HUDEP-2 (cell line): Measurements from ENCODE around the gene CRB2.
A peak's percentile ranks its signal among the peaks of the same experiment; 100 is the strongest.

Experiments used
- DNase-seq, 76 experiments: peaks; one replicate each; lab custom pipeline; 2025; ENCODE audit not compliant: unreplicated experiment in 76 of 76; lab: John Stamatoyannopoulos, UW

CRB2 gene

GRCh38 chr9:123346826-123347225 is 9.2 kb upstream of the CRB2 start:
- DNase-seq = no peak

GRCh38 chr9:123347289-123348060 is 8.5 kb upstream of the CRB2 start:
- DNase-seq = no peak

- DNase-seq = no peak
These were observed 7.5 kb upstream of the CRB2 start for GRCh38 chr9:123348317-123348992.

DNA sequence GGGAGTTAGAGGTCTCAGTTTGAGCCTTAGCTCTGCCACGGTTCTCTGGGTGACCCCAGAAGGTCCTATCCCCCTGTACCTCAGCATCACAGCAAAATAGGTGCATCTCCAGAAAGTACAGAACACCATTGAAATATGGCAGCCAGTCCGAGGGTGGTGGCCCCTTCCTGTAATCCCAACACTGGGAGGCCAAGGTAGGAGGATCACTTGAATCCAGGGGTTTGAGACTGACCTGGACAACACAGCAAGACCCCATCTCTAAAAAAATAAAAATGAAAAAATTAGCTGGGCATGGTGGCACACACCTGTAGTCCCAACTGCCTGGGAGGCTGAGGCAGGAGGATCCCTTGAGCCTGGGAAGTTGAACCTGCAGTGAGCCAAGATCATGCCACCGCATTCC is 7.0 kb upstream of the CRB2 start:
- no peak for DNase-seq

DNA sequence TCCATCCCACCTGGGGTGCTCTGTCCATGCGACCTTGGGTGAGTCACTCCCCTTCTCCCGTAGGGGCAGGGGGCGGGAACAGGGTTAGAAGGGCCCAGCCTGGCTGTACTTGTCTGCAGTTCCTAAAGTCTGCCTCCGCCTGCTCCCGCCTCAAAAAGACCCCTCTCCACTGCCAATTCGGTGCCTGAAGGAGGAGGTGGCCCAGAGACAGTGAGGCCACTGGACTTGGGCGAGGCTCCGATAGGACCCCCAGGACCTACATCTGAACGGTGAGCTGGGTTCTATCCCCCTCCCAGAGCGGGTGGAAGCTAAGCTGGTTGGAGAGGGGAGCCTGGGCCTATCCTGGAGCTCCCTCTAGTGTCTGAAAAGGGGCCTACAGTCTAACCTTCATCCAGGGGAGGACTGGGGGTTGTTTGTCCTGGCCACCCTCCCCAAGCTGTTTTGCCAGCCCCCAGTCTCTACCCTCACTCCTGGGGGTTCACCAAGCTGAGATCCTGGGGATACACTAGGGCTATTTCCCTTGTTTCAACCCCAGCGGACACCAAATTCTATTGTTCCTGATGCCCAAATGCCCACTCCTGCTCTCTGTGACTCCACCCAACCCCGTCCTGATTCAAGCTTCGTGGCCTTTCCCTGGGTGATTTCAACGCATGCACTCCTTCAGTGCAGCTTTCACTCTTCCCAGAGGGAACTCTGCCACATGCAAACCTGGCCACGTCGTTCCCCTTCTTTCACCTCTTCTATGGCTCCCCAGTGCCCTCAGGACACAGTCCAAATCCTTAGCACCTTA is 6.1 kb upstream of the CRB2 start:
- DNase-seq = peak in 49 of 76 experiments; percentile 11 to 76 (median 45)

DNA sequence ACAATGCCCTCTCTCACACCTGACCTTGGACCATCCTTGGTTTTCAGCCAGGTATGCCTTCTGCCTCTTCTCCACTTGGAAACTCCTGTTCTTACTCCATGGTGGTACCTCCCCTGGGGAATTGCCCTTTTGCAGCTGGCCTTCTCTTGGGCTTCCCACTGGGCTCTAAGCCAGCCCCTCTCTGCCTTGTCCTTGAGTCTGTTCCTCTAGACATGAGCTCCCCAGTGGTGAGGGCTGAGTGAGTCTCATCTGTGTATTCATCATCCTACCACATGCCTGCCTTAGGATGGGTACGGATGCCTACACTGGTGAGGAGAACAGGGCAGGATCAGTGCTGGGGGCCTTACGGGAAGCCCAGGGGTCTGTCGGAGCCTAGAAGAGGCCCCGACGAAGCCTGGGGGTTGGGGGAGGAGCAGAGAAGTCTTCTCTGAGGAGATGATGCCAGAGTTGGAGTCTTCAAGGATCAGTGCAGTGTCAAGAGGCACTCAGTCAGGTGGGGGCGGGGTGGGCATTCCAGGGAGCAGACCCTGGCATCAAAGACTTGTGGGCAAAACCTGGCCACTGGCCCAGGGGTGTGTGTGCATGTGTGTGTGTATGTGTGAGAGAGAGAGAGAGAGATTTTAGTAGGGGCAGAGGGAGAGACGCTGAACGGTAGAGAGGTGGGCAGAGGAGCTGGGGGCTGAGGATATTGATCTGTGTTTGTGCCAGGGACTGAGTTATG is 5.2 kb upstream of the CRB2 start:
- DNase-seq = no peak

DNA sequence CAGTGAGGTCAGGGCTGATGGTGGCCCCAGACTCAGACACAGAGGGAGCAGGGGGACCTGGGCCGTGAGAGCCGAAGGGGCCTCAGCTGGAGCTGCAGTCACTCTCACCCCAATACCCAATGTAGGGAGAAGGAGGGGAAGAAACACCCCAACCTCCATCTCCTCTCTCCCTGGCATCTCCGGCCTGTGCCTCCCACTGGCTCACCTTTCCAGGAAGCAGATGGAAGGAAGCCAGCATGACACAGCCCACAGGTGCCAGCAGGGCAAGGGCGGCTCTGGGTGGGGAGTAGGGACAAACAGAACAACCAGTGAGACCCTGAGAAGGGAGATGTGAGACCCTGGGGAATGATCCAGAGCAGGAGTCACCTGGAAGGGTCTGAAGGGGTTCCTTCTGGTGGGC is 3.0 kb upstream of the CRB2 start:
- DNase-seq = no peak

GRCh38 chr9:123353984-123354591 is 1.9 kb upstream of the CRB2 start:
- peak in 63 of 76 experiments; percentile 5 to 80 (median 57) for DNase-seq

DNA sequence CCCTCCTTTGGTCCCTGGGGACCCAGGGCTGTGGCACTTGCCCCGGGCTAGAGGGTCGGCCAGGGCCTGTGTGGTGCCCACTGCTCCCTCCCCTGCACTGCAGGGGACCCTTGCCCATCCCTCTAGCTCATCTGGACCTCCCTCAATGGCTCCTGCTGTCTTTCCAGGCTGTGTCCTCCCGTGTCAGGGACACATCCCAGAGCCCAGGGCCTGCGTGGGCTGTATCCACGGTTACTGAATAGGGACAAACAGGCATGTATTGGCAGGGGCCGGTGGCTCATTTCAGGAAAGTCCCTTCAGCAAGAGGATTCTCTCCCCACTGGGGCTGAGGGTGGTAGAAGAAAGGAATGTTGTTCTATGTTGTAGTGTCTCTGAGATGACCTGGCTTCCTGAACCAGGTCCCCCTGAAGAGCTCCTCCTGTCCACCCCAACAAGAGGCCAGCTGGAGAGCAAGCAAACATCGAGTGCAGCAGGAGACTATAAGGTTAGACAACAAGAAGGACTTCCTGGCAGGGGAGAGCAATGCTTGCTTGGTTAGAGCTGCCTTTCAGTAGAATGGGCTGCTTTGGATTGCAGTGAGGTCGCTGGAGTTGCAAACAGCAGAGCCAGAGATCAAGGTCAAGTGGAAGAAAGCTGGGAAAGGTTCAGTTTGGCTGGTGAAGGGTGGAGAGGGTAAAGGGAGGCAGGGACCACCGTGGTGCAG is 1.0 kb upstream of the CRB2 start:
- no peak for DNase-seq

DNA sequence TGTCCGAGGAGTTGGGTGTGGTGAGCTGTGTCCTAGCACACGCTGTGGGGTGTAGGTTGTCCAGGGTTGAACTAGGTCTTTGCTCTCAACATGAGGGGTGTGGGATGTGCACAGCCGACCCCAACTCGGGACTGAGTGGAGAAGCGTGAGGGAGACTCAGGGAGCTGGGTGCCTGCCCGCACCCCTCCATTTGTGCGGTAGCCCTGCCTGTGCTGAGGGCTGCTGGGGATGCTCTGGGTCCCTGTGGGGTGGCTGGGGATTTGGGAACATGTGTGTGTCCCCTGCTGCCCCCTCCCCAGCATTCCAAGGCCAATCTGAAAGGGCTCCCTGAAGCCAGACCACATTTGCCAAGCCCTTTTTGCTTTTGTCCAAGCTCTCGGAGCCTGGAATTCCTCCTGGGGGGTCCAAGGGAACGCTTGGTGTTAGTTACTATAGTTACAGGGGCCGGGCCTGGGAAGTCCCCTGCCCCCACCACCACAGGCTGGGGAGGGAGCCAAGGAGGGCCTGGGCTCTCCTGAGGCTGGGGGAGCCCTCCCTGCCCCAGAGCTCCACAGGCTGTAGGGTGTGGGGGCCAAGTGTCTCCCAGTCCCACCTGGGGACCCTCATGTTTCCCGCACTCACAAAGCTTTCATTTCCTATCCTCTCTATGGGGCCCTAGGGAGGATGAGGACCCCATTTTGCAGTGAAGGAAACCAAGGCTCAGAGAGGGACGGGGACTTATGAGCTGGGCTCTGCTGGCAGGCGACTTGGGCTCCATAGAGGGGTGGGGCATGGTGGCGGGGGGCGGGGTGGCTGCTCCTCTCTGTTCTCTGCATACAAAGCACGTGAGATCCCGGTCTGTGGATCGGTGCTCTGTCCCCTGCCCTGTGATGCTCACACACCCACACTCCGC is 1.1 kb downstream of the CRB2 start:
- peak in 1 of 76 experiments; percentile 15 for DNase-seq

- no peak for DNase-seq
These were observed 1.7 kb downstream of the CRB2 start for GRCh38 chr9:123357743-123358059.

DNA sequence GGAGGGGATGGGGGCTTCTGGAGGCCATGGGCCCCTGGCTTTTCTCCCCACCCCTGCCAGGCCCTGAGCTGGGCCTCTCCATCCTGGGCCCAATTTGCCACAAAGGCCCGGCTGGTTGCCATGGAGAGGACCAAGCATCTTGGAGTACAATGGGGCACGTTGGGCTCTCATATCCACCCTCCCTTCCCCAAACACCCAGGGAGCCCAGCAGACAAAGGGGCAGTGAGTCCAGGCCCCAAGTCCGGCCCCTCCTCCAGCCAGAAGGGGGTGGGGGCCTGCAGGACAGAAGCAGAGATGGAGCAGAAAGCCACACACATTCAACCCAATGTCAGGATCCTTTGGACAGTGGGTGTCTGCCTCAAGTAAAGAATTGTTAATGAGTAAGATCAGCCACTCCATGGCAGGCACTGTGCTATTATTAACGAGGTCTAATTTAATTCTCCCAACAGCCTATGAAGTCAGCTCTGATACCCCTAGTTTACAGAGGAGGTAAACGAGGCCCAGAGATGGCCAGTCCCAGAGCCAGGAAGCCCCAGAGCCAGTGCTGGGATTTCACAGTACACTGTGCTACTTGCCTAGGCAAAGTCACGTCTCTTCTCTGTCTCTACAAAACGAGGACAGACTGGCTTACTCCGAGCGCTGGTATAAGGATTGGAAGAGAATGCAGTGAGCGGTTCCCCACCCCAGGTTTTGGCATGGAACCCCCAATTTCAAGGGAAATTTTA is 2.3 kb downstream of the CRB2 start:
- no peak for DNase-seq

GRCh38 chr9:123359106-123359505 is 3.1 kb downstream of the CRB2 start:
- DNase-seq = no peak

GRCh38 chr9:123359546-123359945 is 3.5 kb downstream of the CRB2 start:
- no peak for DNase-seq

DNA sequence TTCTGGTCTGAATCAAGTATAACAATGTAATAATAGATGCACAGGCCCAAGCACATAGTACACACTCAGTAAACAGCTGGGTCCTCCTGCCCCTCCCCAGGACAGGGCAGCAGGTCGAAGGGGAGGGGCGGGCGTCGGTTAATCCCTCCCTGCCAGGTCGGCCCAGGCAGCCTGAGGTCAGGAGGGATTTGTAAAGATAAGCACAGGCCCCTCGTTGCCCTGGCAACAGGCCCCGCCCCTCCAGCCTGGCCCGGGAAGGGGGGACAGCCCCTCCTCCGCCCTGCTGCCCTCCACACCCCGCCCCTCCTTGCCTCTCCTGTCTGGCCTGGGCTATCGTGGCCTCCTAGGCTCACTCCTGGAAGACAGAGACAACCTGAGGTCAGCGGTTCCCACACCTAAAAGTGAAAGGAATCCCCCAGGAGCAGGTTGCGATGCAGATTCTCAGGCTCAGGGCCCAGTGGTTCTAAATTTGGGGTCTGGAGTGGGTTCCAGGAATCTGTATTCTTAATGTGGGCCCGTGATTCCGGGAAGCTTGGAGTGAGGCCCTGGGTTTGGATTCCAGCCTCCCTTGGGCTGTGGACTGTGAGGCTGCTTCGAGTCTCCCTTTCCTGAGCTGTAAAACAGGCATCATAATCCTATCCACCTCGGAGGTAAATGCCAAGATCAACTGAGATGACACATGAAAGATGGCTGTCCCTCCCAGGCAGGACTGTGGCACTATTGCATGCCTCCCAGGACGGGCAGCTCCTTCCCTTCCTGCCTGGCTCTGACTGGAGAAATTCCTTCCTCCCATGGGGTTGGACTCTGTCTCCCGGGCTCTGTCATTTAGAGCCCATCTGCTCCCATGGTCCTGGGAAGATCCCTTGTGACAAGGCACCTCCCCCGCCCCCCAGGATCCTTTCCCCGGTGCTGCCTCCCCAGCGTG is 4.4 kb downstream of the CRB2 start:
- DNase-seq = peak; percentile 58 to 98 (median 95)

- DNase-seq = no peak
These were observed 5.2 kb downstream of the CRB2 start for GRCh38 chr9:123361086-123361730.
